ENCODE measurements around the gene DDX18.
"Not testable (repeated sequence)": the region's sequence is repeated elsewhere in the genome, so short reads cannot be mapped to it uniquely, and the experiment has no call there.

DDX18 gene

GRCh38 chr2:117814417-117815264, at the start of gene DDX18:
DDX18 (plus strand) TSS chr2:117814691; CDS start chr2:117814778, 87 bp downstream.
- DNase-seq: peak; percentile 95

GRCh38 chr2:117770730-117771129, 43.8 kb upstream of the DDX18 start:
- no peak for DNase-seq

GRCh38 chr2:117771969-117772630, 42.4 kb upstream of the DDX18 start:
- no peak for DNase-seq

GRCh38 chr2:117774716-117775115, 39.8 kb upstream of the DDX18 start:
- DNase-seq: no peak

- no peak for DNase-seq
Observed at GRCh38 chr2:117775703-117776219, 38.7 kb upstream of the DDX18 start.

- no peak for DNase-seq
Observed at GRCh38 chr2:117776888-117777287, 37.6 kb upstream of the DDX18 start.

GRCh38 chr2:117785740-117786139, 28.8 kb upstream of the DDX18 start:
- no peak for DNase-seq

GRCh38 chr2:117786520-117786919, 28.0 kb upstream of the DDX18 start:
- no peak for DNase-seq

- no peak for DNase-seq
Observed at GRCh38 chr2:117789505-117789904, 25.0 kb upstream of the DDX18 start.

GRCh38 chr2:117794668-117795067, 19.8 kb upstream of the DDX18 start:
- no peak for DNase-seq

GRCh38 chr2:117801826-117802225, 12.7 kb upstream of the DDX18 start:
- DNase-seq: no peak

- not testable (repeated sequence) for DNase-seq
Observed at GRCh38 chr2:117803644-117804325, 10.7 kb upstream of the DDX18 start.

- no peak for DNase-seq
Observed at GRCh38 chr2:117812443-117812842, 2.0 kb upstream of the DDX18 start.

- no peak for DNase-seq
Observed at GRCh38 chr2:117815946-117816345, 1.5 kb downstream of the DDX18 start.

GRCh38 chr2:117818921-117819320, 4.4 kb downstream of the DDX18 start:
- no peak for DNase-seq

- DNase-seq: no peak
Observed at GRCh38 chr2:117820444-117820843, 6.0 kb downstream of the DDX18 start.

GRCh38 chr2:117825437-117825836, 10.9 kb downstream of the DDX18 start:
- no peak for DNase-seq

GRCh38 chr2:117827464-117827863, 13.0 kb downstream of the DDX18 start:
- not testable (repeated sequence) for DNase-seq

GRCh38 chr2:117828870-117829269, 14.4 kb downstream of the DDX18 start:
- DNase-seq: no peak

- no peak for DNase-seq
Observed at GRCh38 chr2:117832332-117832731, 17.8 kb downstream of the DDX18 start.

- DNase-seq: no peak
Observed at GRCh38 chr2:117832905-117833613, 18.6 kb downstream of the DDX18 start.

- DNase-seq: no peak
Observed at GRCh38 chr2:117833911-117834310, 19.4 kb downstream of the DDX18 start.

GRCh38 chr2:117834992-117835391, 20.5 kb downstream of the DDX18 start:
- no peak for DNase-seq

All from activated effector memory CD4-positive, alpha-beta T cell treated with Interleukin-2 at 50 U/mL for 16 hours (primary cell).